HG02884 (cell line): Measurements from ENCODE around the gene XYLB.

ENCODE experiments used
- ATAC-seq: cut with Tn5 transposase; IDR thresholded peaks from one replicate; pipeline ENCODE4 v1.9.1; 2021; ENCODE audit warnings: mild to moderate bottlenecking, moderate library complexity; ENCODE audit not compliant: unreplicated experiment

The XYLB gene

DNA sequence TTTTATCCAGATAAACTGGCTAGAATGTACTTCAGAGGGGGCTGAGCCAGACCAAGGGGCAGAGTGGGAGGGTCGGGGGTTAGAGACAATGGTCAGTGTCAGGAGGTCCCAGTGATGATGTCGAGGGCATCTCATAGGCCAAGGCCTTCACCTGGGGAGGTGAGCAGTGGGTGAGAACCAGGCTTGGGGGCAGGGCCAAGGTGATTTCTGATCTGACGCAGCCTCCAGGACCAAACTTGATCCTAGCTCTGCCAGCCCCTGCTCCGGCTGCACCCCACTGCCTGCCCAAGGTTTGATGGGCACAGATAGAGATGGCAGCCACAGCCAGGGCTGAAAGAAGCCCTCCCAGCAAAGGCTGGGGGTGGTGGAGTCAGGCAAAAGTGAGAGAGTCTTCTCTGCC, 14.9 kb downstream of the XYLB start:
- ATAC-seq: no peak

GRCh38 chr3:38362825-38363224, 16.2 kb downstream of the XYLB start:
- ATAC-seq: no peak

- ATAC-seq: no peak
Measured at GRCh38 chr3:38364721-38365400, 18.3 kb downstream of the XYLB start.

GRCh38 chr3:38365469-38366062, 19.0 kb downstream of the XYLB start:
- ATAC-seq: no peak

GRCh38 chr3:38366082-38366481, 19.5 kb downstream of the XYLB start:
- no peak for ATAC-seq

DNA sequence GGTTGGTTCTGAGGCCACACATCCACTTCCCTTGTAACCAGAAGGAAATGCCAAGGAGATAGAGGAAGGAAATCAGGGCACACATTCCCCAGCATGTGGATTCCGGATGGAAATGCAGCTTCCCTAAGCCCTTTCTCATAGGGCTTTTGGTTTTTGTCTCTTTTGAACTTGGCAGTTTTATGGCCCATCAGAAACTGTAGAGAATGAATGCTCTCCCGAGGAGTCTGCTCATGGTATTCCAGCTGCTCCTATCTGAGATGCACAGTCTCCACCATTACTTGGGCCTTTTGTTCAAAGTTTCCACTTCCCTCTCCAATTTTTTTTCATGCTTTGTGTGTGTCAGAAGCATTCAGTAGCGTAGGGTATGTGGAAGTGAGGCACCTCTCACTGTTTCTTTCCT, 21.2 kb downstream of the XYLB start:
- ATAC-seq: no peak

DNA sequence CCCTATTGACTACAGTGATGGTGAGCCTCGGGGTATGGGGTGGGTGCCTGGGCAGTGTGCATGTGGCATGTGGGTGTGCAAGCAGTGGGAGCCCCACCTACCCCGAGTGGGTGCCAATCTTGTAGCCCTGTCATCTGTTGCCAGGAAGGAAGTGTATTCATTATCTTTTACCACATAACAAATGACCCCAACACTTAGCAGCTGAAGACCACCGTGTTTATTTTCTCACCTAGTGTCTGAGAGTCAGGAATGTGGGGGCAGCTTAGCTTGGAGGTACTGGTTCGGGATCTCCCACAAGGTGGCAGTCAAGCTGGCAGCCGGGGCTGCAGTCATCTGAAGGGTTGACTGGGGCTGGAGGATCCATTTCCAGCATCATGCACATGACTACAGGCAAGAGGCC, 21.7 kb downstream of the XYLB start:
- no peak for ATAC-seq

- ATAC-seq: no peak
Measured at GRCh38 chr3:38369186-38369585, 22.6 kb downstream of the XYLB start.

GRCh38 chr3:38370149-38370548, 23.6 kb downstream of the XYLB start:
- ATAC-seq: no peak

DNA sequence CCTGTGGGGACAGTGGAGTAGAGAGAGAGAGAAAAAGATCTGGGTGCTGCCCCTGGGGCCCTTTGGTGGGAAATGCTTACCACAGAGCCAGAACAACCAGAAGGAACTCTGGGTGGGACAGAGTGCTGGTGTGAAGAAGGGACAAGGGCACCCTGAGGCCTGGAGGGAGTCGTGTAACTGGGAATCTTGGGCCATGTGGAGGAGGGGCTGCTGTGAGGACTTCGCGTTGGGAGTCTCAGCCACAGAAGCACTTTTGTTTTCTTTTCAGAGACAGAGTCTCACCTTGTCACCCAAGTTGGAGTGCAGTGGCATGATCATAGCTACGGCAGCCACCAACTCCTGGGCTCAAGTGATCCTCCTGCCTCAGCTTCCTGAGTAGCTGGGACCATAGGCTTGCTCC, 24.3 kb downstream of the XYLB start:
- no peak for ATAC-seq

DNA sequence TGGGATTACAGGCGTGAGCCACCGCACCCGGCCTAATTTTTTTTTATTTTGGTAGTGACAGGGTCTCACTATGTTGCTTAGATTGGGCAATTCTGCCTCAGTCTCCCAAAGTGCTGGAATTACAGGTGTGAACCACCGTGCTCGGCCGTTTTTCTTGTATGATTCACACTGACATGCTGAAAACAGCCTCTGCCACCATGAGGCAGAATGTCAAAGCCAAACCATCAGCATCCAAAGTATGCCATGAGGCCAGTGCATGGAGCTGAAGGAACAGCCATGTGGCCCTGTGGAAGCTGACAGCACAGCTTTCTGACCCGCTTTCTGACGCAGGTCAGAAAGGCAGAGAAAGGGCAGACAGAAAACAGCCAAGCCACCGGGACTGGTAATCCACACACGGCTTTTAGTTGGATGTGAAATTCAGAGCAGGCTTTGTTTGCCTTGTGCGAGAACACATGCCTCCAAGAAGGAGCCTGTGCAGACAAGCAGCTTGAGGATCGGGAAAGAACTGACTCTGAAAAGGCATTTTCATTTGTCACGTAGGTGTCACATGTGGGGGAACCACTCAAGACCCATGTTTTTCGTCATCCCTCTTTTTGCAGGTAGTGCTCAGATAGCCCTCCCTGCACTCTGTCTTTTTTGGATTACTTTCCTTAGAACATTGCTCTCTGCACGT, 25.1 kb downstream of the XYLB start:
- ATAC-seq: no peak

DNA sequence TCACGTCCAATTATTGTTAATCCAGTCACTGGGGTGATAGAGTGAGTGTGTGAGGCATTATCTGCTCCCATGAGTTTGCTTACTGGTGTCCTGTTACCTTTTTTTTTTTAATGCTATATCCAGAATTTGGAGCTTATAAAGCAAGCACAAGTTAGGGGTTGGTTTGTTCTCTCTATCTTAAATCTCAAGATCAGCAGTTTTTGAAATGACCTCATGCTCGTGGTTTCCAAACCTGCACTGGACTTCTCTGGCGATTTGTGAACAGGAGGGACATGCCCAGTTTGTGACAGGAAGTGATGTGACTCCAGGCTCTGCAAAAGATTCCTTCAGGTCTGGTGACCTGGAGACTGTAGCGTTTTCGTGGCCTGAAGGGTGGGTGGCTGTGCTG, 25.6 kb downstream of the XYLB start:
- ATAC-seq: no peak

DNA sequence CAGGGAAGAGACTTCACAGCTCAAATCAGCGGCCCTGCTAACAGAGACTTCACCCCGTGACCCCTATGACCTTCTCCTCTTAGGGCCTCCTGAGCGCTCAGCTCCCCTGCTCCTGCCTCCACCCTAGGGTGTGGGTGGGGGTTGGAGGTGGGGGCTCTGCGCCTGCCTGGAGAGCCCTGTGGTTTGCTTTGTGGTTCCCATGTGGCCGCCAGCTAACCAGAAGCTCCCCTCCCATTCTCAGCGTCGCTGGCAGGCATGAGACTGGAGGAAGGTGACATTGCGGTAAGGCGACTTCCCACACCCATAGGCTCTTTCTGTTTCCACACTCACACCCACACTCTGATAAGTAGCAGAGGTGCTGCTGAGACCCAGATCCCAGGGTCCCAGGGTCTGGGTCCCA, 27.6 kb downstream of the XYLB start:
- ATAC-seq: no peak

DNA sequence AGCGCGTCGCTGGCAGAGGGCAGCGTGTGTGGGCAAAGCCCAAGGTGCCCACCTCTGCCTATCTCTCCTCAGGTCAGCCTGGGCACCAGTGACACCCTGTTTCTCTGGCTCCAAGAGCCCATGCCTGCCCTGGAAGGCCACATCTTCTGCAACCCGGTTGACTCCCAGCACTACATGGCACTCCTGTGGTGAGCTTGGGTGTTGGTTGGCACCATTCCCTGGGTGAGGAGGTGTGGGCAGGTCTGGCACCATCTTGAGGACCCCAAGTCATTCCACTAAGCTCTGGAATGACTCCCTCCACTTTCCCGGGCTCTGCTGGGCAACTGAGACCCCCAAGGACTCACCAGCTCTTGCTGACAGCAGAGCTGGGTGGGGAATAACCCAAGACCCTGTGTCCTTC, 28.5 kb downstream of the XYLB start:
- no peak for ATAC-seq

- ATAC-seq: no peak
Measured at GRCh38 chr3:38375488-38376097, 29.0 kb downstream of the XYLB start.

DNA sequence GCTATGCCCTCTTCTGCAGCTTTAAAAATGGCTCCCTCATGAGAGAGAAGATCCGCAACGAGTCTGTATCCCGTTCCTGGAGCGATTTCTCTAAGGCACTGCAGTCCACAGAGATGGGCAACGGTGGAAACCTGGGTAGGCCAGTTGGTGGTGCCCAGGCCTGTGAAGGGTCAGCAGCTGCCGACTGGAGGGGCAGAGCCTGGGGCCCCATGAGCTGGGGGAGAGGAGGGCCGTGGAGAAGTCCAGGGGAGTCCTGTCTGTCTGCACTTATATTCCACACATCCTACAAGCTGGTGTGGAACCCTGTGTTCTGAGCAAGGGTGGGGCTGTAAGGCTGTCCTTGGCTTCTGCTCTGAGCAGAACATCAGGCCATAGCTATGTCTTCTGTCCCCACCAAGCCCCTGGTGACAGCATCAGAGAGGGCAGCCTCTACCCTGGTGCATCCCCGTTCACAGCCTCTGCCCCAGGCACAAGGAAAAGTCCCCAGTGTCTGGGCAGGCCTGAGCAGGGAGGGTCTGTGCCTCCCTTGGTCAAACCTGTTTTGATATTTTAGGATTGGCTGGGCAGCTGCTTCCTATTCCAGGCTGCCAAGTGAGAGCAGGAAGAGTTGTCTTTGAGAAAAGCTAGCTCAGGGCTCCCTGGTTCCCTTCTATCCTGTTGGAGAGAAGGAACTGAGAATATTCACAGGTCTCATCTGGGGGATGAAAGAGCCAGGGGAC, 29.7 kb downstream of the XYLB start:
- ATAC-seq: no peak

GRCh38 chr3:38379201-38379770, 32.7 kb downstream of the XYLB start:
- no peak for ATAC-seq

- no peak for ATAC-seq
Measured at GRCh38 chr3:38382506-38383080, 36.0 kb downstream of the XYLB start.

DNA sequence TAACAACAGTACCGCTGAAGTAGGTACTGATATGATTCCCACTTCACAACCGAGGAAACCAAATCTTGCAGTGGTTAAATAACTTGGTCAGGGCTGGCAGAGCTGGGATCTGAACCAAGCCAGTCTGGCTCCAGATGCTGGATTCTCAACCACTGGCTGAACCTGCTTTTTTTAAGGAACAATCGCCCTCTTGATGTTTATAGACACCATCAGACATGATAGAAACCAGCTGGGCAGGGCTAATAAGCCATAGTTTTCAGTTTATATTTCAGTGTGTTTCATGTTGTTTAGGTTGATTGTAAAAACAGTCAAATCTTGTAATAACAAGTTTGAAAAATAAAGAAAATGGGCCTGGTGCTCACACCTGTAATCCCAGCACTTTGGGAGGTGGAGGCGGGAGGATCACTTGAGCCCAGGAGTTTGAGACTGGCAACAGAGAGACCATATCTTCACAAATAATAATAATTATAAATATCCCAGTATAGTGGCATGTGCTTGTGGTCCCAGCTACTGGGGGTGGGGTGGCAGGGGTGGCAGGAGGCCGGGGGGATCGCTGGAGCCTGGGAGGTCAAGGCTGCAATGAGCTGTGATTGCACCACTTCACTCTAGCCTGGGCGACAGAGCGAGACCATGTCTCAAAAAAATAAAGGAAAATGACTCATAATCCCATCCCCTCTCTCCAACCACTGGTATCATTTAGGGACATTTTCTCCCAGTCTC, 36.7 kb downstream of the XYLB start:
- no peak for ATAC-seq
